Liver (tissue), 9 donors: Measurements from ENCODE around the gene SLX1A. TPM values are rescaled to one million over a fixed set of nuclear protein-coding genes. Genes with fewer than 3 reads are reported as not detected.
"Not testable (repeated sequence)": the region's sequence is repeated elsewhere in the genome, so short reads cannot be mapped to it uniquely, and the experiment has no call there.

Experiments used
- DNase-seq: peaks from one replicate; pipeline ENCODE4 v3.0.0-alpha.2; 2017; ENCODE audit warnings: low spot score
- H3K27ac ChIP-seq, 2 donors: one replicate each; pipeline ENCODE4 v1.7.0; 2013; ENCODE audit warnings: inconsistent platforms in 2 of 2, low read length in 2 of 2, control low read depth in 1 of 2, low read depth in 1 of 2, mild to moderate bottlenecking in 1 of 2
- H3K27me3 ChIP-seq, 4 donors: one replicate each; pipeline versions ENCODE4 v1.6.1 to v1.7.0; 2013; ENCODE audit warnings: low read length in 3 of 4, inconsistent platforms in 1 of 4, mild to moderate bottlenecking in 1 of 4, moderate library complexity in 1 of 4; ENCODE audit not compliant: control insufficient read depth in 4 of 4, insufficient read depth in 4 of 4
- H3K36me3 ChIP-seq, 4 donors: one replicate each; pipeline versions ENCODE4 v1.6.1 to v1.7.0; 2013; ENCODE audit warnings: low read length in 3 of 4, mild to moderate bottlenecking in 3 of 4, low read depth in 1 of 4, moderate library complexity in 1 of 4; ENCODE audit not compliant: control insufficient read depth in 4 of 4, insufficient read depth in 3 of 4
- H3K4me1 ChIP-seq, 4 donors: one replicate each; pipeline versions ENCODE4 v1.6.1 to v1.7.0; 2013; ENCODE audit warnings: low read length in 3 of 4, mild to moderate bottlenecking in 3 of 4, moderate library complexity in 1 of 4; ENCODE audit not compliant: control insufficient read depth in 4 of 4, insufficient read depth in 4 of 4
- H3K4me3 ChIP-seq, 3 donors: one replicate each; pipeline versions ENCODE4 v1.6.1 to v1.7.0; 2013; ENCODE audit warnings: low read length in 3 of 3, control low read depth in 1 of 3, low read depth in 1 of 3, mild to moderate bottlenecking in 1 of 3
- H3K9ac ChIP-seq, 2 donors: one replicate each; pipeline ENCODE4 v1.7.0; 2013; ENCODE audit warnings: low read length in 2 of 2, mild to moderate bottlenecking in 2 of 2, moderate library complexity in 2 of 2, control low read depth in 1 of 2, low read depth in 1 of 2
- H3K9me3 ChIP-seq, 4 donors: one replicate each; pipeline versions ENCODE4 v1.6.1 to v1.7.0; 2013; ENCODE audit warnings: low read length in 3 of 4; ENCODE audit not compliant: control insufficient read depth in 4 of 4
- ATF3 ChIP-seq: IDR thresholded peaks from 2 replicates; pipeline ENCODE4 v1.6.1; 2016; ENCODE audit warnings: antibody characterized with exemption
- CTCF ChIP-seq: fragments of 150-350 bp; IDR thresholded peaks from 2 replicates; pipeline ENCODE4 v1.5.1; 2017; ENCODE audit warnings: improper control_type of control experiment, low read depth, low read length; ENCODE audit not compliant: missing input control
- EGR1 ChIP-seq, 2 donors: IDR thresholded peaks; 2 replicates each; pipeline ENCODE4 v1.6.1; 2016 to 2018; ENCODE audit warnings: antibody characterized with exemption in 2 of 2, low read depth in 2 of 2
- FOXA1 ChIP-seq: IDR thresholded peaks from 2 replicates; pipeline ENCODE4 v1.6.1; 2016; ENCODE audit warnings: antibody characterized with exemption
- FOXA2 ChIP-seq: IDR thresholded peaks from 2 replicates; pipeline ENCODE4 v1.6.1; 2016; ENCODE audit warnings: antibody characterized with exemption
- GABPA ChIP-seq, 2 donors: IDR thresholded peaks in 1 of 2; conservative IDR thresholded peaks in 1 of 2; 2 replicates each; pipeline ENCODE4 v1.6.1; 2016; ENCODE audit warnings: antibody characterized with exemption in 2 of 2, mild to moderate bottlenecking in 1 of 2, moderate library complexity in 1 of 2
- HNF4A ChIP-seq, 2 donors: conservative IDR thresholded peaks; 2 replicates each; pipeline ENCODE4 v1.6.1; 2016; ENCODE audit warnings: antibody characterized with exemption in 2 of 2, mild to moderate bottlenecking in 2 of 2
- HNF4G ChIP-seq: IDR thresholded peaks from 2 replicates; pipeline ENCODE4 v1.6.1; 2016; ENCODE audit warnings: antibody characterized with exemption
- JUND ChIP-seq, 2 donors: IDR thresholded peaks; 2 replicates each; pipeline ENCODE4 v1.6.1; 2016; ENCODE audit warnings: antibody characterized with exemption in 2 of 2
- NR2F2 ChIP-seq: IDR thresholded peaks from 2 replicates; pipeline ENCODE4 v1.6.1; 2016; ENCODE audit warnings: antibody characterized with exemption
- RAD21 ChIP-seq, 2 donors: IDR thresholded peaks; 2 replicates each; pipeline ENCODE4 v1.6.1; 2016; ENCODE audit warnings: antibody characterized with exemption in 2 of 2, mild to moderate bottlenecking in 2 of 2
- RXRA ChIP-seq, 2 donors: IDR thresholded peaks; 2 replicates each; pipeline ENCODE4 v1.6.1; 2017 to 2018; ENCODE audit warnings: antibody characterized with exemption in 2 of 2, mild to moderate bottlenecking in 1 of 2
- SP1 ChIP-seq: IDR thresholded peaks from 2 replicates; pipeline ENCODE4 v1.6.1; 2018; ENCODE audit warnings: antibody characterized with exemption, mild to moderate bottlenecking
- TAF1 ChIP-seq: conservative IDR thresholded peaks from 2 replicates; pipeline ENCODE4 v1.6.1; 2016; ENCODE audit warnings: antibody characterized with exemption, mild to moderate bottlenecking
- YY1 ChIP-seq: IDR thresholded peaks from 2 replicates; pipeline ENCODE4 v1.6.1; 2016; ENCODE audit warnings: antibody characterized with exemption, mild to moderate bottlenecking
- ZBTB33 ChIP-seq: IDR thresholded peaks from 2 replicates; pipeline ENCODE4 v1.6.1; 2016; ENCODE audit warnings: antibody characterized with exemption
- WGBS: extraction: QIAGEN DNeasy Blood & Tissue Kit; methylation state at CpG from one replicate; pipeline ENCODE4 v1.1.7; 2013; 5-methylcytosine and 5-hydroxymethylcytosine counted together
- polyA plus RNA-seq, 2 donors: library from polyadenylated mRNA; stranded (reverse) in 1 of 2; unstranded in 1 of 2; fragments of 200-250 nt in 1 of 2; fragments of >200 nt in 1 of 2; fragmentation: Nextera tagmentation in 1 of 2; extraction: Ambion mirVana in 1 of 2; gene quantifications; one replicate each; pipeline versions ENCODE4 v1.2.1 to v1.2.3, GENCODE V29; 2013 to 2015
- total RNA-seq, 2 donors: library from RNA; depleted of rRNA; stranded (reverse); fragments of >200 nt; gene quantifications; one replicate each; pipeline ENCODE4 v1.2.3, GENCODE V29; 2014
- TF ChIP-seq, protein P1 (sequence below): IDR thresholded peaks from 2 replicates; pipeline ENCODE4 v1.6.1; 2016; ENCODE audit warnings: antibody characterized with exemption, mild to moderate bottlenecking
- TF ChIP-seq, protein P2 (sequence below): IDR thresholded peaks from 2 replicates; pipeline ENCODE4 v1.6.1; 2016; ENCODE audit warnings: antibody characterized with exemption
- donor health status: healthy.
- donor health status: healthy.
- donor health status: healthy.
- donor health status: healthy.
- donor health status: healthy.

SLX1A gene
- total and polyA plus RNA-seq, 4 donors: 37.1 to 55.2 (median 42.0) TPM

DNA sequence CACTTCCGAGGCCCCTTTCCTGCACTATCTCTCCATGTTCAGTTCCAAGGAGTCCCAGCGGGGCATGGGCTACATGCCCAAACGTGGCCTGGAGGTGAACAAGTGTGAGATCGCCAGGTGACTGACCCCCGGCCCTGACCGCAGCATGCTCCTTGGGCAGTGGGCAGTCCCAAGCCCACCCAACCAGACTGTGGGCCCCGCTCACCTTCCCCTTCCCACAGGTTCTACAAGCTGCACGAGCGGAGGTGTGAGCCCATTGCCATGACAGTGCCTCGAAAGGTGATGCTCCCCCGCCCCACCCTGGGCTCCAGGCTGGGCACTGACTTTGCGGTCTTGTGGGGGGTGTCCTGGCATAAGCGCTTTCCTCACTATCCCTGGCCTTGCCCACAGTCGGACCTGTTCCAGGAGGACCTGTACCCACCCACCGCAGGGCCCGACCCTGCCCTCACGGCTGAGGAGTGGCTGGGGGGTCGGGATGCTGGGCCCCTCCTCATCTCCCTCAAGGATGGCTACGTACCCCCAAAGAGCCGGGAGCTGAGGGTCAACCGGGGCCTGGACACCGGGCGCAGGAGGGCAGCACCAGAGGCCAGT, 5.6 kb upstream of the SLX1A start:
- TF ChIP-seq JUND (IDR thresholded peaks at IDR 0.05) (no peak), ATF3 (no peak), SP1 (no peak), HNF4A (conservative IDR thresholded peaks at IDR 0.05) (no peak), ZBTB33 (no peak), TAF1 (no peak), HNF4G (no peak), RAD21 (IDR thresholded peaks at IDR 0.05) (no peak), FOXA1 (no peak), GABPA (IDR thresholded peaks at IDR 0.05 in 1 of 2, conservative IDR thresholded peaks at IDR 0.05 in 1 of 2) (no peak), CTCF (no peak), RXRA (IDR thresholded peaks at IDR 0.05) (no peak), NR2F2 (no peak), YY1 (no peak), FOXA2 (no peak), EGR1 (IDR thresholded peaks at IDR 0.05; ENCODE audit: low read depth in 2 of 2) (no peak)
- TF ChIP-seq, protein P1, sequence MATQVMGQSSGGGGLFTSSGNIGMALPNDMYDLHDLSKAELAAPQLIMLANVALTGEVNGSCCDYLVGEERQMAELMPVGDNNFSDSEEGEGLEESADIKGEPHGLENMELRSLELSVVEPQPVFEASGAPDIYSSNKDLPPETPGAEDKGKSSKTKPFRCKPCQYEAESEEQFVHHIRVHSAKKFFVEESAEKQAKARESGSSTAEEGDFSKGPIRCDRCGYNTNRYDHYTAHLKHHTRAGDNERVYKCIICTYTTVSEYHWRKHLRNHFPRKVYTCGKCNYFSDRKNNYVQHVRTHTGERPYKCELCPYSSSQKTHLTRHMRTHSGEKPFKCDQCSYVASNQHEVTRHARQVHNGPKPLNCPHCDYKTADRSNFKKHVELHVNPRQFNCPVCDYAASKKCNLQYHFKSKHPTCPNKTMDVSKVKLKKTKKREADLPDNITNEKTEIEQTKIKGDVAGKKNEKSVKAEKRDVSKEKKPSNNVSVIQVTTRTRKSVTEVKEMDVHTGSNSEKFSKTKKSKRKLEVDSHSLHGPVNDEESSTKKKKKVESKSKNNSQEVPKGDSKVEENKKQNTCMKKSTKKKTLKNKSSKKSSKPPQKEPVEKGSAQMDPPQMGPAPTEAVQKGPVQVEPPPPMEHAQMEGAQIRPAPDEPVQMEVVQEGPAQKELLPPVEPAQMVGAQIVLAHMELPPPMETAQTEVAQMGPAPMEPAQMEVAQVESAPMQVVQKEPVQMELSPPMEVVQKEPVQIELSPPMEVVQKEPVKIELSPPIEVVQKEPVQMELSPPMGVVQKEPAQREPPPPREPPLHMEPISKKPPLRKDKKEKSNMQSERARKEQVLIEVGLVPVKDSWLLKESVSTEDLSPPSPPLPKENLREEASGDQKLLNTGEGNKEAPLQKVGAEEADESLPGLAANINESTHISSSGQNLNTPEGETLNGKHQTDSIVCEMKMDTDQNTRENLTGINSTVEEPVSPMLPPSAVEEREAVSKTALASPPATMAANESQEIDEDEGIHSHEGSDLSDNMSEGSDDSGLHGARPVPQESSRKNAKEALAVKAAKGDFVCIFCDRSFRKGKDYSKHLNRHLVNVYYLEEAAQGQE: no peak
- TF ChIP-seq, protein P2, sequence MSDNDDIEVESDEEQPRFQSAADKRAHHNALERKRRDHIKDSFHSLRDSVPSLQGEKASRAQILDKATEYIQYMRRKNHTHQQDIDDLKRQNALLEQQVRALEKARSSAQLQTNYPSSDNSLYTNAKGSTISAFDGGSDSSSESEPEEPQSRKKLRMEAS: no peak
- Histone ChIP-seq H3K27me3 (no peaks in the 10 kb centered on the region), H3K27ac (no peak overlapping the region), H3K4me3 (no peak overlapping the region), H3K9me3 (no peaks in the 10 kb centered on the region), H3K9ac (no peak overlapping the region), H3K4me1 (peaks cover 0 to 13% (median 2%) of the 10 kb centered on the region in 4 donors), H3K36me3 (peaks cover 0 to 2% (median 0%) of the 10 kb centered on the region in 4 donors)
- no peak for DNase-seq
- WGBS: 93% methylated on average over 23 of the region's 23 CpGs

DNA sequence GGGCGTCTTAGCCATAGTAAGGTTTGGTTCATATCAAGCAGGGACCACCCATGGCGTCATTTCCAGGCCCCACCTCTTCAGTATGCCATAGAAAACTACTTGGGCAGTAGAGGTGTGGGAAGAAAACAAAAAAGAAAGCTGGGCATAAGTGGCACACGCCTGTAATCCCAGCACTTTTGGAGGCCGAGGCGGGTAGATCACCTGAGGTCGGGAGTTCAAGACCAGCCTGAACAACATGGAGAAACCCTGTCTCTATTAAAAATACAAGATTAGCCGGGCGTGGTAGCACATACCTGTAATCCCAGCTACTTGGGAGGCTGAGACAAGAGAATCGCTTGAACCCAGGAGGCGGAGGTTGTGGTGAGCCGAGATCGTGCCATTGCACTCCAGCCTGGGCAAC, 2.5 kb upstream of the SLX1A start:
- not testable (repeated sequence) for H3K27me3 ChIP-seq, H3K9ac ChIP-seq, H3K4me1 ChIP-seq, H3K4me3 ChIP-seq, H3K36me3 ChIP-seq, H3K27ac ChIP-seq, H3K9me3 ChIP-seq, DNase-seq
- 97% methylated on average over 6 of the region's 12 CpGs for WGBS

GRCh38 chr16:30193098-30193497, 577 bp upstream of the SLX1A start:
- H3K4me1 ChIP-seq, H3K9ac ChIP-seq, H3K36me3 ChIP-seq, DNase-seq, H3K9me3 ChIP-seq, H3K27me3 ChIP-seq, H3K4me3 ChIP-seq, H3K27ac ChIP-seq: not testable (repeated sequence)
- no CpG with 5 or more reads among the region's 21 CpGs for WGBS
